Pancreas (tissue), 10 donors: ENCODE measurements around the gene LSM6. TPM values are rescaled to one million over a fixed set of nuclear protein-coding genes. Genes with fewer than 3 reads are reported as not detected.

Experiments
- ATAC-seq, 4 donors: fragments of 200-7000 bp; cut with Tn5 transposase; one replicate each; pipeline versions ENCODE4 v1.8.0 to v1.9.1; 2020; ENCODE audit warnings: mild to moderate bottlenecking in 4 of 4, moderate library complexity in 4 of 4
- DNase-seq, 6 donors: peaks; one replicate each; pipeline ENCODE4 v3.0.0-alpha.2; 2020
- FAIRE-seq: peaks from 2 replicates; lab custom pipeline; 2012; peaks lifted over from hg19 to GRCh38; lab: Jason Lieb, UNC
- H3K27ac ChIP-seq, 4 donors: fragments of 200-600 bp; sonication (generic); 1 replicate in 3 of 4; 2 replicates in 1 of 4; pipeline versions ENCODE4 v1.5.0 to v1.8.0; 2020
- H3K27me3 ChIP-seq, 4 donors: fragments of 200-600 bp; one replicate each; pipeline ENCODE4 v1.8.0; 2021
- H3K36me3 ChIP-seq, 3 donors: fragments of 200-600 bp; sonication (generic) in 1 of 3; one replicate each; pipeline versions ENCODE4 v1.5.0 to v1.8.0; 2020 to 2021
- H3K4me1 ChIP-seq, 3 donors: fragments of 200-600 bp; one replicate each; pipeline ENCODE4 v1.8.0; 2021
- H3K4me3 ChIP-seq, 4 donors: fragments of 200-600 bp; sonication (generic) in 2 of 4; one replicate each; pipeline versions ENCODE4 v1.5.0 to v1.8.0; 2020 to 2021
- H3K9me3 ChIP-seq, 4 donors: fragments of 200-600 bp; one replicate each; pipeline ENCODE4 v1.8.0; 2021
- CTCF ChIP-seq, 4 donors: fragments of 200-600 bp; sonication (generic) in 3 of 4; IDR thresholded peaks; one replicate each; pipeline versions ENCODE4 v1.5.0 to v1.8.0; 2021; ENCODE audit warnings: antibody characterized with exemption in 4 of 4
- WGBS, 2 donors: extraction: QIAGEN DNeasy Blood & Tissue Kit; methylation state at CpG; one replicate each; pipeline ENCODE4 v1.1.7; 2013; 5-methylcytosine and 5-hydroxymethylcytosine counted together
- intact Hi-C, 3 donors: fragments of 100-400 bp; cut with DNase I; formaldehyde crosslinking; loops; one replicate each; pipeline versions ENCODE4 v1.11.1 to v1.14.2; 2022
- polyA plus RNA-seq, 2 donors: library from polyadenylated mRNA; stranded (reverse); fragments of 200-250 nt; gene quantifications; one replicate each; pipeline ENCODE4 v1.2.3, GENCODE V29; 2013
- total RNA-seq, 6 donors: library from RNA; stranded (reverse); fragmentation: NEBNext Ultra II Directional in 4 of 6; extraction: Animal tissue kit (Norgen Biotek cat#: 25700) in 4 of 6; gene quantifications; one replicate each; pipeline versions ENCODE4 v1.2.1 to v1.2.4, GENCODE V29; 2021 to 2023
- donor health status: healthy with polysubstance abuse.
- donor health status: DM: no; HTN: no; CAD: no; lungs with moderate emphysema.
- donor health status: DM: no; HTN: no; CAD: no.
- donor health status: control.
- donor health status: control.
- donor health status: Bipolar disorder and iron deficiency.
- donor health status: DM: yes; HTN: yes; CAD: no.
- donor health status: DM: no; HTN: no; CAD: no.
- donor health status: DM: no; HTN: no; CAD: no.
- donor health status: DM: yes; HTN: yes; CAD: no.

LSM6 gene
- total RNA-seq: 10 to 100 TPM in 2 of 6 donors, 1 to 10 TPM in 4; 6.1 to 10.7 (median 9.2) TPM
- 10 to 100 TPM; 12.4 to 23.0 TPM for polyA plus RNA-seq

GRCh38 chr4:146175541-146176453, at the start of gene LSM6:
TSS of gene LSM6 (plus strand) at chr4:146175718. CDS start at chr4:146182922, 7,204 bp downstream.
- FAIRE-seq (peak; percentile 90), ATAC-seq (peak; percentile 96 to 98 (median 98)), DNase-seq (peak; percentile 78 to 93 (median 86))
- H3K4me3 ChIP-seq: peak within 1 kb of the TSS; percentile 62 to 100 (median 86)
- H3K27ac ChIP-seq: peak within 1 kb of the TSS; percentile 73 to 93 (median 90)
- no peaks in the 10 kb centered on the region for H3K36me3 ChIP-seq
- 0% methylated on average over 75 of the region's 75 CpGs for whole genome bisulfite sequencing, 2 donors
- no peak for TF ChIP-seq CTCF (IDR thresholded peaks at IDR 0.05)
- no peaks in the 10 kb centered on the region for H3K27me3 ChIP-seq
- no peaks in the 10 kb centered on the region for H3K9me3 ChIP-seq
- peaks cover 17 to 27% (median 22%) of the 10 kb centered on the region in 3 donors for H3K4me1 ChIP-seq
- intact Hi-C loops: no loop called here

- no peak for ATAC-seq
- FAIRE-seq: no peak
- peaks cover 0 to under 1% (median 0%) of the 10 kb centered on the region in 4 donors for H3K27me3 ChIP-seq
- H3K9me3 ChIP-seq: no peaks in the 10 kb centered on the region
- no peak for TF ChIP-seq CTCF (IDR thresholded peaks at IDR 0.05)
- H3K4me3 ChIP-seq: no peak overlapping the region
- intact Hi-C loops: no loop called here
- no peaks in the 10 kb centered on the region for H3K36me3 ChIP-seq
- no peak overlapping the region for H3K27ac ChIP-seq
- WGBS, 2 donors: 76 to 91% methylated on average over 7 of the region's 7 CpGs
- no peaks in the 10 kb centered on the region for H3K4me1 ChIP-seq
- no peak for DNase-seq
These were observed 43.1 kb upstream of the LSM6 start for GRCh38 chr4:146132445-146132844.

GRCh38 chr4:146134761-146135445, 40.6 kb upstream of the LSM6 start:
- intact Hi-C loops: no loop called here
- H3K27ac ChIP-seq: no peak overlapping the region
- no peak for TF ChIP-seq CTCF (IDR thresholded peaks at IDR 0.05)
- FAIRE-seq (no peak), ATAC-seq (peak in 3 of 4 donors; percentile 70 to 89 (median 83)), DNase-seq (peak in 3 of 6 donors; percentile 10 to 41 (median 26))
- no peaks in the 10 kb centered on the region for H3K4me1 ChIP-seq
- no peaks in the 10 kb centered on the region for H3K9me3 ChIP-seq
- H3K36me3 ChIP-seq: no peaks in the 10 kb centered on the region
- no peak overlapping the region for H3K4me3 ChIP-seq
- no peaks in the 10 kb centered on the region for H3K27me3 ChIP-seq
- 29 to 35% methylated on average over 8 of the region's 8 CpGs for WGBS, 2 donors

- DNase-seq (no peak), FAIRE-seq (no peak), ATAC-seq (no peak)
- Histone ChIP-seq H3K36me3 (no peaks in the 10 kb centered on the region), H3K27me3 (no peaks in the 10 kb centered on the region), H3K4me1 (no peaks in the 10 kb centered on the region), H3K4me3 (no peak overlapping the region), H3K9me3 (no peaks in the 10 kb centered on the region), H3K27ac (no peak overlapping the region)
- TF ChIP-seq CTCF (IDR thresholded peaks at IDR 0.05): no peak
- 87 to 93% methylated on average over 2 of the region's 2 CpGs for WGBS, 2 donors
- intact Hi-C loops: no loop called here
These were observed 39.6 kb upstream of the LSM6 start for GRCh38 chr4:146135941-146136340.
